HepG2 (cell line): ENCODE measurements around the gene PTPRN. TPM values are rescaled to one million over a fixed set of nuclear protein-coding genes. Genes with fewer than 3 reads are reported as not detected.

Source experiments
- E2F2 ChIP-seq: sonication (generic); formaldehyde crosslinking; IDR thresholded peaks from 2 replicates; pipeline ENCODE4 v1.4.0; 2020; ENCODE audit warnings: missing genetic modification reagents, borderline replicate concordance
- GMEB1 ChIP-seq: sonication (generic); formaldehyde crosslinking; IDR thresholded peaks from 2 replicates; pipeline ENCODE4 v1.5.1; 2020; ENCODE audit warnings: missing genetic modification reagents, mild to moderate bottlenecking, borderline replicate concordance
- KLF16 ChIP-seq, 2 experiments: sonication (generic) in 1 of 2; formaldehyde crosslinking in 1 of 2; IDR thresholded peaks; 2 replicates each; pipeline versions ENCODE4 v1.6.1 to v1.8.0; 2016 to 2023; ENCODE audit warnings: missing genetic modification reagents in 2 of 2, missing compliant biosample characterization in 1 of 2
- MIER2 ChIP-seq: IDR thresholded peaks from 2 replicates; pipeline ENCODE4 v1.6.1; 2016; ENCODE audit warnings: missing biosample characterization, missing genetic modification reagents
- NR2F1 ChIP-seq, 2 experiments: fragments of 450-650 bp in 1 of 2; formaldehyde crosslinking in 1 of 2; IDR thresholded peaks; 2 replicates each; pipeline versions ENCODE4 v1.5.0 to v1.6.1; 2016 to 2020; ENCODE audit warnings: mild to moderate bottlenecking in 1 of 2, missing compliant biosample characterization in 1 of 2, missing genetic modification reagents in 1 of 2, moderate library complexity in 1 of 2
- POLR2AphosphoS5 ChIP-seq: IDR thresholded peaks from 2 replicates; pipeline ENCODE4 v1.6.1; 2012; ENCODE audit warnings: low read depth, low read length
- ZBTB10 ChIP-seq: sonication (generic); formaldehyde crosslinking; IDR thresholded peaks from 2 replicates; pipeline ENCODE4 v1.4.0; 2020; ENCODE audit warnings: missing genetic modification reagents, borderline replicate concordance
- ZFP36L2 ChIP-seq: sonication (generic); formaldehyde crosslinking; IDR thresholded peaks from 2 replicates; pipeline ENCODE4 v1.4.0; 2020; ENCODE audit warnings: missing genetic modification reagents
- ZNF232 ChIP-seq: sonication (generic); formaldehyde crosslinking; IDR thresholded peaks from 2 replicates; pipeline ENCODE4 v1.4.0; 2020; ENCODE audit warnings: missing genetic modification reagents, borderline replicate concordance
- ZNF234 ChIP-seq: sonication (generic); formaldehyde crosslinking; conservative IDR thresholded peaks from 2 replicates; pipeline ENCODE4 v1.5.1; 2020; ENCODE audit warnings: mild to moderate bottlenecking, missing genetic modification reagents
- ZNF382 ChIP-seq: sonication (generic); formaldehyde crosslinking; IDR thresholded peaks from 2 replicates; pipeline ENCODE4 v1.5.0; 2020; ENCODE audit warnings: missing genetic modification reagents, mild to moderate bottlenecking, borderline replicate concordance
- ZNF430 ChIP-seq: sonication (generic); formaldehyde crosslinking; IDR thresholded peaks from 2 replicates; pipeline ENCODE4 v1.9.0; 2021; ENCODE audit warnings: mild to moderate bottlenecking, missing genetic modification reagents
- ZNF775 ChIP-seq: sonication (generic); formaldehyde crosslinking; IDR thresholded peaks from 2 replicates; pipeline ENCODE4 v1.4.0; 2020; ENCODE audit warnings: missing genetic modification reagents, mild to moderate bottlenecking, moderate library complexity, borderline replicate concordance
- polyA plus RNA-seq, 8 experiments: library from polyadenylated mRNA; depleted of rRNA in 3 of 8; stranded (reverse) in 7 of 8; unstranded in 1 of 8; fragments of >200 nt; fragmentation: Illumina TruSeq in 4 of 8; extraction: Trizol in 4 of 8; gene quantifications; 2 replicates each; pipeline versions ENCODE4 v1.2.1 to v1.2.3, GENCODE V29; 2011 to 2016; ENCODE audit warnings: low read depth in 4 of 8, missing spikeins in 1 of 8, mixed read lengths in 1 of 8; ENCODE audit not compliant: insufficient read depth in 1 of 8
- total RNA-seq, 5 experiments: library from RNA; depleted of rRNA; stranded (reverse); fragments of >200 nt; fragmentation: Illumina TruSeq; extraction: Trizol; gene quantifications; 2 replicates each; pipeline ENCODE4 v1.2.3, GENCODE V29; 2016; ENCODE audit warnings: low read depth in 1 of 5
- TF ChIP-seq, protein P1 (sequence below): sonication (generic); formaldehyde crosslinking; IDR thresholded peaks from 2 replicates; pipeline ENCODE4 v1.4.0; 2020; ENCODE audit warnings: missing genetic modification reagents
- TF ChIP-seq, protein P2 (sequence below): sonication (generic); formaldehyde crosslinking; IDR thresholded peaks from 2 replicates; pipeline ENCODE4 v1.5.0; 2020; ENCODE audit warnings: missing genetic modification reagents

The PTPRN gene
- total and polyA plus RNA-seq, 2 of the 13 experiments (the other 11 are each of a cell fraction or from before 2014, with no cell fraction given), result 0.26 TPM; not detected in 1

GRCh38 chr2:219308142-219309101 lies 779 bp downstream of the PTPRN start (continued):
- TF ChIP-seq E2F2 (peak; percentile 91; the same call in 1 of the 2 replicates), ZNF232 (CRISPR knock-in tag) (peak; percentile 99), ZNF382 (CRISPR knock-in tag) (no peak), ZNF234 (peak; percentile 84; the same call in 1 of the 2 replicates), NR2F1 (CRISPR knock-in tag; IDR thresholded peaks at IDR 0.05) (peak in 1 of 2 experiments; percentile 39; a peak in 1 of 4 replicates), ZNF775 (CRISPR knock-in tag) (peak; percentile 88), KLF16 (CRISPR knock-in tag; IDR thresholded peaks at IDR 0.05) (peak in 1 of 2 experiments; percentile 99; a peak in 2 of 4 replicates), MIER2 (CRISPR knock-in tag) (peak; percentile 100), GMEB1 (CRISPR knock-in tag) (no peak), ZNF430 (CRISPR knock-in tag) (peak; percentile 88; the same call in 1 of the 2 replicates), POLR2AphosphoS5 (no peak), ZBTB10 (CRISPR knock-in tag) (peak; percentile 94), ZFP36L2 (CRISPR knock-in tag) (peak; percentile 98)
- TF ChIP-seq, protein P1, sequence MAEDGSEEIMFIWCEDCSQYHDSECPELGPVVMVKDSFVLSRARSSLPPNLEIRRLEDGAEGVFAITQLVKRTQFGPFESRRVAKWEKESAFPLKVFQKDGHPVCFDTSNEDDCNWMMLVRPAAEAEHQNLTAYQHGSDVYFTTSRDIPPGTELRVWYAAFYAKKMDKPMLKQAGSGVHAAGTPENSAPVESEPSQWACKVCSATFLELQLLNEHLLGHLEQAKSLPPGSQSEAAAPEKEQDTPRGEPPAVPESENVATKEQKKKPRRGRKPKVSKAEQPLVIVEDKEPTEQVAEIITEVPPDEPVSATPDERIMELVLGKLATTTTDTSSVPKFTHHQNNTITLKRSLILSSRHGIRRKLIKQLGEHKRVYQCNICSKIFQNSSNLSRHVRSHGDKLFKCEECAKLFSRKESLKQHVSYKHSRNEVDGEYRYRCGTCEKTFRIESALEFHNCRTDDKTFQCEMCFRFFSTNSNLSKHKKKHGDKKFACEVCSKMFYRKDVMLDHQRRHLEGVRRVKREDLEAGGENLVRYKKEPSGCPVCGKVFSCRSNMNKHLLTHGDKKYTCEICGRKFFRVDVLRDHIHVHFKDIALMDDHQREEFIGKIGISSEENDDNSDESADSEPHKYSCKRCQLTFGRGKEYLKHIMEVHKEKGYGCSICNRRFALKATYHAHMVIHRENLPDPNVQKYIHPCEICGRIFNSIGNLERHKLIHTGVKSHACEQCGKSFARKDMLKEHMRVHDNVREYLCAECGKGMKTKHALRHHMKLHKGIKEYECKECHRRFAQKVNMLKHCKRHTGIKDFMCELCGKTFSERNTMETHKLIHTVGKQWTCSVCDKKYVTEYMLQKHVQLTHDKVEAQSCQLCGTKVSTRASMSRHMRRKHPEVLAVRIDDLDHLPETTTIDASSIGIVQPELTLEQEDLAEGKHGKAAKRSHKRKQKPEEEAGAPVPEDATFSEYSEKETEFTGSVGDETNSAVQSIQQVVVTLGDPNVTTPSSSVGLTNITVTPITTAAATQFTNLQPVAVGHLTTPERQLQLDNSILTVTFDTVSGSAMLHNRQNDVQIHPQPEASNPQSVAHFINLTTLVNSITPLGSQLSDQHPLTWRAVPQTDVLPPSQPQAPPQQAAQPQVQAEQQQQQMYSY (CRISPR knock-in tag), result peak; percentile 76; the same call in 1 of the 2 replicates
- TF ChIP-seq, protein P2, sequence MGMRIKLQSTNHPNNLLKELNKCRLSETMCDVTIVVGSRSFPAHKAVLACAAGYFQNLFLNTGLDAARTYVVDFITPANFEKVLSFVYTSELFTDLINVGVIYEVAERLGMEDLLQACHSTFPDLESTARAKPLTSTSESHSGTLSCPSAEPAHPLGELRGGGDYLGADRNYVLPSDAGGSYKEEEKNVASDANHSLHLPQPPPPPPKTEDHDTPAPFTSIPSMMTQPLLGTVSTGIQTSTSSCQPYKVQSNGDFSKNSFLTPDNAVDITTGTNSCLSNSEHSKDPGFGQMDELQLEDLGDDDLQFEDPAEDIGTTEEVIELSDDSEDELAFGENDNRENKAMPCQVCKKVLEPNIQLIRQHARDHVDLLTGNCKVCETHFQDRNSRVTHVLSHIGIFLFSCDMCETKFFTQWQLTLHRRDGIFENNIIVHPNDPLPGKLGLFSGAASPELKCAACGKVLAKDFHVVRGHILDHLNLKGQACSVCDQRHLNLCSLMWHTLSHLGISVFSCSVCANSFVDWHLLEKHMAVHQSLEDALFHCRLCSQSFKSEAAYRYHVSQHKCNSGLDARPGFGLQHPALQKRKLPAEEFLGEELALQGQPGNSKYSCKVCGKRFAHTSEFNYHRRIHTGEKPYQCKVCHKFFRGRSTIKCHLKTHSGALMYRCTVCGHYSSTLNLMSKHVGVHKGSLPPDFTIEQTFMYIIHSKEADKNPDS (CRISPR knock-in tag), result no peak
